Measurements from ENCODE around the gene LRCH1. TPM values are rescaled to one million over a fixed set of nuclear protein-coding genes. Genes with fewer than 3 reads are reported as not detected.

The LRCH1 gene
- total and polyA plus RNA-seq, 2 donors (not counting 1 experiment from before 2014, with no cell fraction given) = 12.0 to 12.4 TPM

DNA sequence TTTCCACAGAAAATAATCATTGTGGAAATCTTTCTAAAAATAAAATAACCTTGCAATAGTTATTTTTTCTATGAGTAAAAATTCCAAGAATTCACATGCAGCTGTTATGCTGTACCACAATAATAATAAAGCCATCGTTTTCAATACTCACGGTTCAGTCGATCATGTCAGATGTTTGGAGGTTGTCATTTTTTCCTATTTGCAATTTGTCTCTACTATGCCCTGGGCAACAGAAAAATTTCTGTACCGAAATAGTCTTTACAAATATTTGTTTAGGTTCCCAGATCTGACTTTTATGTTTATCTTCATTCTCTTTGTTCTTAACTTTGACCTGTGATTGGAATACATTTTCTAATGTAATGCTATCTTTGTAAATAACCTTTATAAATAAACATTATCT, 164.3 kb downstream of the LRCH1 start:
- Histone ChIP-seq H3K4me3 (replicated peaks in 1 of 4; ENCODE audit: control extremely low read depth in 1 of 4, insufficient read depth in 1 of 4, low read depth in 3 of 4, low read length in 4 of 4) (no peak overlapping the region), H3K4me1 (ENCODE audit: control insufficient read depth, extremely low read depth, insufficient read depth, low read length) (no peaks in the 10 kb centered on the region), H2AFZ (ENCODE audit: low read length) (no peak overlapping the region), H3K79me2 (ENCODE audit: control insufficient read depth, insufficient read depth, low read length) (no peaks in the 10 kb centered on the region), H4K20me1 (ENCODE audit: control insufficient read depth, extremely low read depth, insufficient read depth, low read length) (no peaks in the 10 kb centered on the region), H3K27ac (ENCODE audit: insufficient read depth, low read length) (no peak overlapping the region), H3K4me2 (ENCODE audit: extremely low read depth, insufficient read depth, low read length) (no peak overlapping the region), H3K9me3 (ENCODE audit: control insufficient read depth, insufficient read depth, low read depth, low read length) (no peaks in the 10 kb centered on the region), H3K27me3 (ENCODE audit: control insufficient read depth, insufficient read depth, low read length) (no peaks in the 10 kb centered on the region), H3K9ac (ENCODE audit: insufficient read depth, low read length) (no peak overlapping the region), H3K36me3 (ENCODE audit: control insufficient read depth, insufficient read depth, low read length) (peaks cover 3% of the 10 kb centered on the region)
- no peak for DNase-seq (ENCODE audit: low read depth in 2 of 2)
- no peak for TF ChIP-seq EZH2 (IDR thresholded peaks at IDR 0.05; ENCODE audit: low read length, missing control alignments)
- TF ChIP-seq, protein P1, sequence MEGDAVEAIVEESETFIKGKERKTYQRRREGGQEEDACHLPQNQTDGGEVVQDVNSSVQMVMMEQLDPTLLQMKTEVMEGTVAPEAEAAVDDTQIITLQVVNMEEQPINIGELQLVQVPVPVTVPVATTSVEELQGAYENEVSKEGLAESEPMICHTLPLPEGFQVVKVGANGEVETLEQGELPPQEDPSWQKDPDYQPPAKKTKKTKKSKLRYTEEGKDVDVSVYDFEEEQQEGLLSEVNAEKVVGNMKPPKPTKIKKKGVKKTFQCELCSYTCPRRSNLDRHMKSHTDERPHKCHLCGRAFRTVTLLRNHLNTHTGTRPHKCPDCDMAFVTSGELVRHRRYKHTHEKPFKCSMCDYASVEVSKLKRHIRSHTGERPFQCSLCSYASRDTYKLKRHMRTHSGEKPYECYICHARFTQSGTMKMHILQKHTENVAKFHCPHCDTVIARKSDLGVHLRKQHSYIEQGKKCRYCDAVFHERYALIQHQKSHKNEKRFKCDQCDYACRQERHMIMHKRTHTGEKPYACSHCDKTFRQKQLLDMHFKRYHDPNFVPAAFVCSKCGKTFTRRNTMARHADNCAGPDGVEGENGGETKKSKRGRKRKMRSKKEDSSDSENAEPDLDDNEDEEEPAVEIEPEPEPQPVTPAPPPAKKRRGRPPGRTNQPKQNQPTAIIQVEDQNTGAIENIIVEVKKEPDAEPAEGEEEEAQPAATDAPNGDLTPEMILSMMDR (conservative IDR thresholded peaks at IDR 0.05 in 1 of 2, IDR thresholded peaks at IDR 0.05 in 1 of 2; ENCODE audit: low read depth in 1 of 2, low read length in 2 of 2) = no peak

- Histone ChIP-seq H3K9me3 (ENCODE audit: control insufficient read depth, insufficient read depth, low read depth, low read length) (no peaks in the 10 kb centered on the region), H3K4me1 (ENCODE audit: control insufficient read depth, extremely low read depth, insufficient read depth, low read length) (no peaks in the 10 kb centered on the region), H3K27ac (ENCODE audit: insufficient read depth, low read length) (no peak overlapping the region), H3K27me3 (ENCODE audit: control insufficient read depth, insufficient read depth, low read length) (no peaks in the 10 kb centered on the region), H3K9ac (ENCODE audit: insufficient read depth, low read length) (no peak overlapping the region), H2AFZ (ENCODE audit: low read length) (no peak overlapping the region), H4K20me1 (ENCODE audit: control insufficient read depth, extremely low read depth, insufficient read depth, low read length) (no peaks in the 10 kb centered on the region), H3K36me3 (ENCODE audit: control insufficient read depth, insufficient read depth, low read length) (peaks cover 3% of the 10 kb centered on the region), H3K79me2 (ENCODE audit: control insufficient read depth, insufficient read depth, low read length) (no peaks in the 10 kb centered on the region), H3K4me2 (ENCODE audit: extremely low read depth, insufficient read depth, low read length) (no peak overlapping the region), H3K4me3 (replicated peaks in 1 of 4; ENCODE audit: control extremely low read depth in 1 of 4, insufficient read depth in 1 of 4, low read depth in 3 of 4, low read length in 4 of 4) (no peak overlapping the region)
- no peak for DNase-seq (ENCODE audit: low read depth in 2 of 2)
- no peak for TF ChIP-seq EZH2 (IDR thresholded peaks at IDR 0.05; ENCODE audit: low read length, missing control alignments)
- TF ChIP-seq, protein P1 (conservative IDR thresholded peaks at IDR 0.05 in 1 of 2, IDR thresholded peaks at IDR 0.05 in 1 of 2; ENCODE audit: low read depth in 1 of 2, low read length in 2 of 2) = no peak
Measured at GRCh38 chr13:46717856-46718255, 164.9 kb downstream of the LRCH1 start.

- Histone ChIP-seq H3K9ac (ENCODE audit: insufficient read depth, low read length) (no peak overlapping the region), H4K20me1 (ENCODE audit: control insufficient read depth, extremely low read depth, insufficient read depth, low read length) (no peaks in the 10 kb centered on the region), H3K79me2 (ENCODE audit: control insufficient read depth, insufficient read depth, low read length) (no peaks in the 10 kb centered on the region), H3K36me3 (ENCODE audit: control insufficient read depth, insufficient read depth, low read length) (peaks cover 3% of the 10 kb centered on the region), H3K9me3 (ENCODE audit: control insufficient read depth, insufficient read depth, low read depth, low read length) (no peaks in the 10 kb centered on the region), H3K27ac (ENCODE audit: insufficient read depth, low read length) (no peak overlapping the region), H3K4me1 (ENCODE audit: control insufficient read depth, extremely low read depth, insufficient read depth, low read length) (no peaks in the 10 kb centered on the region), H2AFZ (ENCODE audit: low read length) (no peak overlapping the region), H3K27me3 (ENCODE audit: control insufficient read depth, insufficient read depth, low read length) (no peaks in the 10 kb centered on the region), H3K4me2 (ENCODE audit: extremely low read depth, insufficient read depth, low read length) (no peak overlapping the region), H3K4me3 (replicated peaks in 1 of 4; ENCODE audit: control extremely low read depth in 1 of 4, insufficient read depth in 1 of 4, low read depth in 3 of 4, low read length in 4 of 4) (no peak overlapping the region)
- no peak for DNase-seq (ENCODE audit: low read depth in 2 of 2)
- TF ChIP-seq EZH2 (IDR thresholded peaks at IDR 0.05; ENCODE audit: low read length, missing control alignments) = no peak
- TF ChIP-seq, protein P1 (conservative IDR thresholded peaks at IDR 0.05 in 1 of 2, IDR thresholded peaks at IDR 0.05 in 1 of 2; ENCODE audit: low read depth in 1 of 2, low read length in 2 of 2) = no peak
Measured at GRCh38 chr13:46720189-46720588, 167.2 kb downstream of the LRCH1 start.

All from fibroblast of lung (primary cell).